GM20000 (cell line): Measurements from ENCODE around the gene MRPL1.

ENCODE experiments used
- DNase-seq: peaks from one replicate; pipeline ENCODE4 v3.0.0; 2012; ENCODE audit warnings: low spot score
- TF ChIP-seq, protein P1 (sequence below): IDR thresholded peaks from 2 replicates; pipeline ENCODE4 v1.5.1; 2012; ENCODE audit warnings: mild to moderate bottlenecking, control low read depth; ENCODE audit errors: extremely low read depth, missing control alignments

The MRPL1 gene

DNA sequence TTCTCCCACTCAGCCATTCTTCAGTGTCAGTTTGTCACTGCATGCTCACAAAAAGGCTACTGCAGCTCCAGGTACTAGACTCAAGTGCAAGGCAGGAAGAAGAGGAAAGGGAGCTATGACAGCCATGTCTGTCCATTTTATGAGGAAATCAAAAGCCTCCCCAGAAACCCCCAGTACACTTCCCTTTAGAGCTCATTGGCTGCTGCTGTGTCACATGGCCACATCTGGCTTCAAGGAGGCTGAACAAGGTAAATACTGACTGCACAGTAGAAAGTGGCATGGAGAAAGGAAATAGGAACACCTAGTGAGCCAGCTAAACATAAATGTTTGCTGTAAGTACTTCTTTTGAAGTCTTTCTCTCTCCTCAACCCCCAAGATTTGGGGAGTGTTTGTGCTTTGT lies 127.3 kb downstream of the MRPL1 start:
- TF ChIP-seq, protein P1, sequence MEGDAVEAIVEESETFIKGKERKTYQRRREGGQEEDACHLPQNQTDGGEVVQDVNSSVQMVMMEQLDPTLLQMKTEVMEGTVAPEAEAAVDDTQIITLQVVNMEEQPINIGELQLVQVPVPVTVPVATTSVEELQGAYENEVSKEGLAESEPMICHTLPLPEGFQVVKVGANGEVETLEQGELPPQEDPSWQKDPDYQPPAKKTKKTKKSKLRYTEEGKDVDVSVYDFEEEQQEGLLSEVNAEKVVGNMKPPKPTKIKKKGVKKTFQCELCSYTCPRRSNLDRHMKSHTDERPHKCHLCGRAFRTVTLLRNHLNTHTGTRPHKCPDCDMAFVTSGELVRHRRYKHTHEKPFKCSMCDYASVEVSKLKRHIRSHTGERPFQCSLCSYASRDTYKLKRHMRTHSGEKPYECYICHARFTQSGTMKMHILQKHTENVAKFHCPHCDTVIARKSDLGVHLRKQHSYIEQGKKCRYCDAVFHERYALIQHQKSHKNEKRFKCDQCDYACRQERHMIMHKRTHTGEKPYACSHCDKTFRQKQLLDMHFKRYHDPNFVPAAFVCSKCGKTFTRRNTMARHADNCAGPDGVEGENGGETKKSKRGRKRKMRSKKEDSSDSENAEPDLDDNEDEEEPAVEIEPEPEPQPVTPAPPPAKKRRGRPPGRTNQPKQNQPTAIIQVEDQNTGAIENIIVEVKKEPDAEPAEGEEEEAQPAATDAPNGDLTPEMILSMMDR = no peak
- no peak for DNase-seq

DNA sequence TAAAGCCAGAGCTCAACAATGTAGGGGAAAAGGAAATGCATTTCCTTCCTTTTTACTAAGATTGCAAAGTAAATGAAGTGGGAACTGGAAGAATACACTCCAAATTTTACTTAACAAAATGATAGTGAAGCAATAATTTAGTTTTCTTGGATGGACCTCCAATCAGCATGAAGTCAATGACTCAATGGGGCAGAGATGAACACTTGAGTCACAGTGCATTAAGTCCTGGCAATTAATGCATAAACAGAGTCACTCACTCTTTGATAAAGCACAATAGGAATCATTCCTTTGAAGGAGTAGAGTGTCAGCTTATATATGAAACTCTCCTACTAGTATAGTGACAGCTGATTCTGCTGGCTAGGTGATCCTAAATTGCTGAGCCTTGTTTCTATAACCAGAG lies 127.8 kb downstream of the MRPL1 start:
- TF ChIP-seq, protein P1 = no peak
- no peak for DNase-seq

DNA sequence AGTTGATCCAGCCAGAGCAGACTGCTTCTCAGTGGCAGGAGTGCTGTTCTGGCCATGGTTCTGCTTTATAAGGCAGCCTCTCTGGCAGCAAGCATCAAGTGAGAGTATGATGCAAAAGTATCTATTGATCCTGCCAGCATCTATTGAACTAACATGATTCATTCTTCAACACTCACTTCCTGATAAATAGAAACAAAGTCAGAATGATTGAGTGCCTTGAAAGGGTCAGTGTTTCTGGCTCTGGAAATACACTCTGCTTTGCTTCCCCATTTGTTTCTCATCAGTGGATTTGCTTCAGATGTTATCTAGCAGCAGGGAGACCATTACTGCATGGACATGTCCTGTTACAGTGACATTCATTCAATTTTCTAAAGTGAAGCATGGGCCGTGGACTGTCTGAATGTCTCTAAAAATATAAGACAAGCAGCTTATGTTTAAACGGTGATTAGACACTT lies 128.3 kb downstream of the MRPL1 start:
- TF ChIP-seq, protein P1 = no peak
- no peak for DNase-seq

DNA sequence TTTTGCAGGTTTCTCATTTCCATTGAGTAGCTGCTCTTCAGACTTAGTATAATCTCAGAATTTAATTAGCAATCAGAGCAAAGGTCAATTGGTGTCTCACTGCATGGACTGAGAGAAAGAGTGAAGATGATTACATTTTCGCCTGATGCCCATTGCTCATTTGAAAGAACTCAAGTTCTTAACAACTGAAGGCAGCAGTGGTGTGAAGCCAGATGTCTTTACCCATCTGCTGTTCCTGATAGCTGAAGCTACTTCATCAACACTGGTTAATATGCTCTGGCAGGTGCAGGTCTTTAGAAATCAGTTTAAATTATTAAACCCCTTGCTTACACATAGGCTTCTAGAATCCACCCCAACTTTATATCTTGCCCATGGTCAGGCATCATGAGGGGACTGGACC lies 130.0 kb downstream of the MRPL1 start:
- TF ChIP-seq, protein P1 = no peak
- no peak for DNase-seq

DNA sequence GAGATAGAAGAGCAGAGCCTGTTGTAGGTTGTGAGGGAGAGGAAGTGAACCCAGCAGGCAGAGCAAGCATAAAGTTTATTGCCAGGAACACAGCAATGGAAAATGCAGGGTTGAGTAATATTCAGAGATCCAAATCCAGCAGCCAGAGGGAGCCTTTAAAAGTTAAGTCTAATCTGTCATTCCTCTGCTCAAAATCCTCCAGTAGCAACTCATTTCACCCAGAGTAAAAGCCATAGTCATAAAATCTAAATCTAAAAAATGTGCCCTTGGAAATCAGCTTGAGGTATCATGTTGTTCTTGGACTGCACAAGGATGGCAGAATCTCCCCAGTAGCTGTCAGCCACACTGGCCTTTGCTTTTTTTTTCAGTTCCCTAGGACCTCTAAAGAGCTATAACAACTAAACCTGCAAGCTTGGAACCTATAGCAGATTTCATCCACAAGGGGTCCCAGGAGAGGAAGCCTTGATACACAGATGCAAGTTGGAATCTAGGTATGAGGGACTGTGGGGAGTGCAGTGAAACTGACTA lies 131.6 kb downstream of the MRPL1 start:
- DNase-seq = peak; percentile 36
- TF ChIP-seq, protein P1 = peak; percentile 5

DNA sequence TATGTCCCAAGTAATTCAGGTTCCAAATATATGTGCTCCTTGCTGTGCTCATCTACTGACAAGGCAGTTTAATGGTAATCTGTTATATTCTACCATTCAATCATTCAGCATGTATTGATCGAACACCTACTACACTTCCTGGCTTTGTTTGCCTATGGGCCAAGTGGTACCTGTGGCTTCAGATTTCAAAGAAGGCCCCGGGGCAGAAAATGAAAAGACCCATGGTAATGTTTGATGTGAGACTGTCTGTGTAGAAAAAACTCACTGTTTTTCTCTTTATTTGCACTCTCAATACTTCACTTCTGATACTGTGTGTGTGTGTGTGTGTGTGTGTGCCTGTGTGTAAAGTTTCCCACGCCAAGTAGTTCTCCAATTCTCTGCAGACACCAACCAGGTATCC lies 133.4 kb downstream of the MRPL1 start:
- TF ChIP-seq, protein P1 = no peak
- no peak for DNase-seq

DNA sequence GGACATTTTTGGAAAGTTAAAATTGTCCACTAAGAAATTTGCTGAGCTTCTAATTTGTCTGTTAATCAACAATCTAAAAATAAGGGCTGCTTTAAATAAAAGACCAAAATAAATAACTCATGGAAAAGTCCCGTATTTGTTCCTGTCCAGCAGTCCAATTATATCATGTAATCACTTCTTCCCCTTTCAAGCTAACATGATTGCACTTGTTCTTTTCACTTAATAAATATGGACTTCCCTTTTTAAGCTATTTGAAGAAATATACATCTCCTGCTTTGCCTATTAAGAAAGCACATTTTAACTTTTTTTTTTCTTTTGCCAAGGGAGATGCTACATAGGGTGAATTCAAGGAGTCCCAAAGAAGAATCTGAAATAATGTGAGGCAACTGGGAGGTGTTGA lies 138.9 kb downstream of the MRPL1 start:
- TF ChIP-seq, protein P1 = no peak
- no peak for DNase-seq
